Panc1 (cell line): ENCODE data around the gene GALNTL6. TPM values are rescaled to one million over a fixed set of nuclear protein-coding genes. Genes with fewer than 3 reads are reported as not detected.

Experiments
- ATAC-seq: fragments of 200-7000 bp; cut with Tn5 transposase; 2 replicates; pipeline ENCODE4 v1.9.1; 2020; ENCODE audit warnings: mild to moderate bottlenecking, moderate library complexity
- BruUV-seq: library from RNA; stranded (reverse); fragments of 400-500 nt; replicated peaks from 2 replicates; lab custom pipeline; 2021; lab: Mats Ljungman, UMichigan
- CTCF ChIA-PET: fragments of 300-600 bp; sonication (Branson Sonifier 250); formaldehyde crosslinking; loops from one replicate; lab custom pipeline; 2022; ENCODE audit warnings: antibody characterized with exemption; lab: Charles Lee
- POLR2A ChIA-PET: fragments of 300-600 bp; sonication (Branson Sonifier 250); formaldehyde crosslinking; loops from one replicate; lab custom pipeline; 2022; ENCODE audit warnings: antibody characterized with exemption; lab: Charles Lee
- DNase-seq: peaks from one replicate; pipeline ENCODE4 v3.0.0-alpha.2; 2010; ENCODE audit warnings: low read depth, low spot score
- H3K27ac ChIP-seq: 2 replicates; pipeline ENCODE4 v1.5.1; 2011; ENCODE audit warnings: mild to moderate bottlenecking, low read length, inconsistent platforms
- H3K27me3 ChIP-seq: fragments of 200-500 bp; sonication (Bioruptor generic); 2 replicates; pipeline ENCODE4 v1.6.0; 2014; ENCODE audit warnings: low read length, inconsistent platforms; ENCODE audit not compliant: control insufficient read depth, insufficient read depth
- H3K36me3 ChIP-seq: fragments of 200-500 bp; sonication (Bioruptor generic); 2 replicates; pipeline ENCODE4 v1.5.1; 2014; ENCODE audit warnings: inconsistent platforms, mild to moderate bottlenecking, low read length, moderate library complexity; ENCODE audit not compliant: control insufficient read depth, insufficient read depth
- H3K4me1 ChIP-seq: 2 replicates; pipeline ENCODE4 v1.5.1; 2011; ENCODE audit warnings: inconsistent platforms, mild to moderate bottlenecking, low read length, moderate library complexity; ENCODE audit not compliant: control insufficient read depth, insufficient read depth
- H3K4me3 ChIP-seq, 2 experiments: 2 replicates each; pipeline ENCODE4 v1.5.1; 2011 to 2012; ENCODE audit warnings: low read depth in 2 of 2, low read length in 2 of 2, mild to moderate bottlenecking in 2 of 2, inconsistent platforms in 1 of 2, moderate library complexity in 1 of 2
- H3K9me3 ChIP-seq: fragments of 200-500 bp; sonication (Bioruptor generic); 2 replicates; pipeline ENCODE4 v1.5.1; 2014; ENCODE audit warnings: low read depth, mild to moderate bottlenecking, inconsistent platforms, low read length, moderate library complexity; ENCODE audit not compliant: control insufficient read depth, insufficient read depth
- POLR2AphosphoS5 ChIP-seq: IDR thresholded peaks from 2 replicates; pipeline ENCODE4 v1.6.1; 2012; ENCODE audit warnings: mild to moderate bottlenecking, low read depth, low read length, moderate library complexity
- REST ChIP-seq, 2 experiments: IDR thresholded peaks; 2 replicates each; pipeline ENCODE4 v1.6.1; 2011 to 2012; ENCODE audit warnings: low read depth in 2 of 2, control low read depth in 1 of 2, low read length in 1 of 2, mild to moderate bottlenecking in 1 of 2, moderate library complexity in 1 of 2; ENCODE audit not compliant: insufficient read depth in 1 of 2
- SIN3A ChIP-seq: IDR thresholded peaks from 2 replicates; pipeline ENCODE4 v1.6.1; 2012; ENCODE audit warnings: low read depth, mild to moderate bottlenecking, low read length, moderate library complexity, borderline replicate concordance; ENCODE audit not compliant: insufficient read depth
- TCF7L2 ChIP-seq: IDR thresholded peaks from 2 replicates; pipeline ENCODE4 v1.6.1; 2011; ENCODE audit warnings: mild to moderate bottlenecking, low read depth, low read length, inconsistent platforms
- in situ Hi-C: cut with HindIII; loops from 2 replicates; pipeline ENCODE4 v1.10.0; 2016; ENCODE audit warnings: low sequenced_read_pairs, low pct_unique_long_range_greater_than_20kb
- intact Hi-C: fragments of 100-400 bp; cut with micrococcal nuclease; formaldehyde crosslinking; loops from one replicate; pipeline ENCODE4 v1.10.0; 2022; ENCODE audit not compliant: unreplicated experiment
- total RNA-seq: library from RNA; stranded (reverse); gene quantifications from one replicate; pipeline ENCODE4 v1.2.1, GENCODE V29; 2021; ENCODE audit not compliant: unreplicated experiment
- TF ChIP-seq, protein P1 (sequence below): fragments of 450-650 bp; IDR thresholded peaks from 2 replicates; pipeline ENCODE4 v1.5.1; 2017; ENCODE audit warnings: mild to moderate bottlenecking

Gene GALNTL6
- total RNA-seq, 1 experiment from 2014 or later: not detected

DNA sequence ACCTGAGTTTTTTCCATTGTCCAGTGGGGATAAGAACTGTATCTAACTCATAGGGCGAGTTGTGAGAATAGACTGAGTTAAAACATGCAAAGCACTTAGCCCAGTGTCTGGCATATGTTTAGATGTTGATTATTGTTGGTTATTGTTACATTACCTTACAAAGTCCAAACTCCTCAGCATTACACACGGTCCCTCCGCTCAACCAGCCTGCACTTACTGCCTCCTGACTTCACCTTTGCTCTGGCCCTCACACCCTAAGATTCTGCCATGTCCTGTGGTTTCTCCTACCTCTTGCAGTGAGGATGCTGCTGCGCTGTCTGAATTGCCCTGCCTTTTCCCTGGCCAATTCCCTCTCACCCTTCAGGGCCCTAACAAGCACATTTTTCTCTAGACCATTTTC lies 1053.2 kb downstream of the GALNTL6 start:
- intact Hi-C loops: no loop called here
- BruUV-seq: no TSS peak

GRCh38 chr4:172867835-172868234 lies 1054.6 kb downstream of the GALNTL6 start:
- ATAC-seq: no peak
- no peak for TF ChIP-seq REST (IDR thresholded peaks at IDR 0.05; ENCODE audit: insufficient read depth in 1 of 2, low read depth in 2 of 2, low read length in 1 of 2)
- TF ChIP-seq SIN3A: no peak
- no peak for TF ChIP-seq POLR2AphosphoS5
- TF ChIP-seq, protein P1, sequence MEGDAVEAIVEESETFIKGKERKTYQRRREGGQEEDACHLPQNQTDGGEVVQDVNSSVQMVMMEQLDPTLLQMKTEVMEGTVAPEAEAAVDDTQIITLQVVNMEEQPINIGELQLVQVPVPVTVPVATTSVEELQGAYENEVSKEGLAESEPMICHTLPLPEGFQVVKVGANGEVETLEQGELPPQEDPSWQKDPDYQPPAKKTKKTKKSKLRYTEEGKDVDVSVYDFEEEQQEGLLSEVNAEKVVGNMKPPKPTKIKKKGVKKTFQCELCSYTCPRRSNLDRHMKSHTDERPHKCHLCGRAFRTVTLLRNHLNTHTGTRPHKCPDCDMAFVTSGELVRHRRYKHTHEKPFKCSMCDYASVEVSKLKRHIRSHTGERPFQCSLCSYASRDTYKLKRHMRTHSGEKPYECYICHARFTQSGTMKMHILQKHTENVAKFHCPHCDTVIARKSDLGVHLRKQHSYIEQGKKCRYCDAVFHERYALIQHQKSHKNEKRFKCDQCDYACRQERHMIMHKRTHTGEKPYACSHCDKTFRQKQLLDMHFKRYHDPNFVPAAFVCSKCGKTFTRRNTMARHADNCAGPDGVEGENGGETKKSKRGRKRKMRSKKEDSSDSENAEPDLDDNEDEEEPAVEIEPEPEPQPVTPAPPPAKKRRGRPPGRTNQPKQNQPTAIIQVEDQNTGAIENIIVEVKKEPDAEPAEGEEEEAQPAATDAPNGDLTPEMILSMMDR: no peak
- no peak for TF ChIP-seq TCF7L2
- H3K36me3 ChIP-seq: no peaks in the 10 kb centered on the region
- CTCF ChIA-PET: no interaction called here
- no peaks in the 10 kb centered on the region; the same call in 1 of the 2 replicates for H3K27me3 ChIP-seq
- no peaks in the 10 kb centered on the region for H3K9me3 ChIP-seq
- DNase-seq: no peak
- BruUV-seq: no TSS peak
- no peak overlapping the region for H3K4me3 ChIP-seq
- intact Hi-C loops: no loop called here
- no peak overlapping the region for H3K27ac ChIP-seq
- POLR2A ChIA-PET: no interaction called here
- in situ Hi-C loops: no loop called here
- H3K4me1 ChIP-seq: no peaks in the 10 kb centered on the region

More for the DNA sequence above, 1053.2 kb downstream of the GALNTL6 start:
- no peak overlapping the region for H3K27ac ChIP-seq
- CTCF ChIA-PET: no interaction called here
- ATAC-seq: no peak
- no peak for TF ChIP-seq REST (IDR thresholded peaks at IDR 0.05; ENCODE audit: insufficient read depth in 1 of 2, low read depth in 2 of 2, low read length in 1 of 2)
- TF ChIP-seq POLR2AphosphoS5: no peak
- no peak for TF ChIP-seq SIN3A
- H3K4me1 ChIP-seq: no peaks in the 10 kb centered on the region
- H3K36me3 ChIP-seq: no peaks in the 10 kb centered on the region
- H3K27me3 ChIP-seq: no peaks in the 10 kb centered on the region; the same call in 1 of the 2 replicates
- POLR2A ChIA-PET: no interaction called here
- H3K4me3 ChIP-seq: no peak overlapping the region
- no peaks in the 10 kb centered on the region for H3K9me3 ChIP-seq
- no peak for DNase-seq
- in situ Hi-C loops: no loop called here
